Heart left ventricle (tissue), 13 donors: ENCODE results near the gene BICRA.
A peak's percentile ranks its signal among the peaks of the same experiment; 100 is the strongest.

Source experiments
- POLR2A ChIP-seq, 2 donors: fragments of 450-650 bp; IDR thresholded peaks; one replicate each; pipeline ENCODE4 v1.6.1; 2017; ENCODE audit warnings: antibody characterized with exemption in 2 of 2, mild to moderate bottlenecking in 2 of 2, moderate library complexity in 2 of 2
- TF ChIP-seq, protein P1 (sequence below), 12 donors: fragments of 200-600 bp; sonication (generic) in 4 of 12; IDR thresholded peaks; one replicate each; pipeline versions ENCODE4 v1.5.0 to v1.8.0; 2018 to 2022; ENCODE audit warnings: antibody characterized with exemption in 12 of 12, mild to moderate bottlenecking in 5 of 12
- donor health status: ischemic (EF 13 %, LVEDD 7.1; RV severe dilation, severe dysfunction).
- donor health status: DM: no; HTN: yes; CAD: no.
- donor health status: DM: no; HTN: no; CAD: no.
- donor health status: ischemic (EF 25% LVEDD 6.9; RV normal size, moderate dysfunction).
- donor health status: ischemic (EF 25% LVEDD 5.7; RV mildly dilated, moderate dysfunction).
- donor health status: ischemic (EF 35%, LVEDD 5.7; RV mildly dilated, moderate dysfunction).
- donor health status: nonischemic (EF 11% LVEDD 7.7; RV severe dilation, severe dysfunction).
- donor health status: DM: yes; HTN: yes; CAD: no.
- donor health status: PGD.
- donor health status: ischemic (EF 29% LVEDD 5.4; RV normal size, mild dysfunction).
- donor health status: nonischemic (EF 23%, LVEDD 6.1; RV moderate dilation, normal function).

DNA sequence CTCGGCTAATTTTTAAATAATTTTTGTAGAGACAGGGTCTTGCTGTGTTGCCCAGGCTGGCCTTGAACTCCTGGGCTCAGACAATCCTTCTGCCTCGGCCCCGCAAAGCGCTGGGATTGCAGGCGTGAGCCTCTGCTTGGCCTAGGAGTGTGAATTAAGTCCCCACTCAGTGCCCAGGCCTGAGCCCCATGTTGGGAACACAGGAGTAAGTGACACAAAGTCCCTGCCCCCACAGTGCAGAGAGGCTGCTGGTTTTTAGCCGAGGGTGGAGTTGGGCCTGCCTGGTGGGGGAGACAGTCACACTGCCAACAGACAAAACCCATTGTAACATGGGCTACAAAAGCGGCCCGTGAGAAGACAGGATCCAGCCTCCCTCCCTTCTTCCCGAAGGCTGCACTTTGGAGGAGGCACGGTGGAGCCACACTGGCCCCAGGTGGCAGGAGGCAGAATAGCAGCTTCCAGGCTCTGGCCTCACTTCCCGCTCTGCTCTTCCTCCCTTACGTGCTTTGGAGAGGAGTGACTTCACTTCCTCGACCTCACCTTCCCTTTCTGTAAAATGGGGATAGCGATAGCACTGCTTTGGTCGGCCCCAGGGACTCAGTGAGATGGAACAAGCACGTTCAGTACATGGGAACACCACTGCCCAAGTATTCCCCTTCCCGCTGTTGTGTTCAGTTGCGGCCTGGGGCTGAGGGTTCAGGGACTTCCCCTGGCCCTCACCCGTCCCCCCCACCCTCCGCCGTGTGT is 89.1 kb downstream of the BICRA start:
- TF ChIP-seq, protein P1, sequence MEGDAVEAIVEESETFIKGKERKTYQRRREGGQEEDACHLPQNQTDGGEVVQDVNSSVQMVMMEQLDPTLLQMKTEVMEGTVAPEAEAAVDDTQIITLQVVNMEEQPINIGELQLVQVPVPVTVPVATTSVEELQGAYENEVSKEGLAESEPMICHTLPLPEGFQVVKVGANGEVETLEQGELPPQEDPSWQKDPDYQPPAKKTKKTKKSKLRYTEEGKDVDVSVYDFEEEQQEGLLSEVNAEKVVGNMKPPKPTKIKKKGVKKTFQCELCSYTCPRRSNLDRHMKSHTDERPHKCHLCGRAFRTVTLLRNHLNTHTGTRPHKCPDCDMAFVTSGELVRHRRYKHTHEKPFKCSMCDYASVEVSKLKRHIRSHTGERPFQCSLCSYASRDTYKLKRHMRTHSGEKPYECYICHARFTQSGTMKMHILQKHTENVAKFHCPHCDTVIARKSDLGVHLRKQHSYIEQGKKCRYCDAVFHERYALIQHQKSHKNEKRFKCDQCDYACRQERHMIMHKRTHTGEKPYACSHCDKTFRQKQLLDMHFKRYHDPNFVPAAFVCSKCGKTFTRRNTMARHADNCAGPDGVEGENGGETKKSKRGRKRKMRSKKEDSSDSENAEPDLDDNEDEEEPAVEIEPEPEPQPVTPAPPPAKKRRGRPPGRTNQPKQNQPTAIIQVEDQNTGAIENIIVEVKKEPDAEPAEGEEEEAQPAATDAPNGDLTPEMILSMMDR (IDR thresholded peaks at IDR 0.05), result peak; percentile 93 to 99 (median 97)
- no peak for TF ChIP-seq POLR2A (IDR thresholded peaks at IDR 0.05)
